Thymus (tissue), 11 donors: Measurements from ENCODE around the gene TTYH1. TPM values are rescaled to one million over a fixed set of nuclear protein-coding genes. Genes with fewer than 3 reads are reported as not detected.
A peak's percentile ranks its signal among the peaks of the same experiment; 100 is the strongest.
"Not testable (repeated sequence)": the region's sequence is repeated elsewhere in the genome, so short reads cannot be mapped to it uniquely, and the experiment has no call there.

Experiments
- DNase-seq, 9 donors: peaks; one replicate each; pipeline ENCODE4 v3.0.0-alpha.2; 2013; ENCODE audit warnings: low spot score in 9 of 9, low read depth in 6 of 9, missing footprints in 1 of 9
- H3K27ac ChIP-seq, 2 donors: one replicate each; pipeline ENCODE4 v1.5.1; 2013; ENCODE audit warnings: control low read depth in 1 of 2, low read depth in 1 of 2, low read length in 1 of 2, mild to moderate bottlenecking in 1 of 2, moderate library complexity in 1 of 2
- H3K27me3 ChIP-seq, 2 donors: one replicate each; pipeline ENCODE4 v1.5.1; 2013; ENCODE audit warnings: low read length in 1 of 2; ENCODE audit not compliant: control insufficient read depth in 2 of 2, insufficient read depth in 1 of 2
- H3K36me3 ChIP-seq, 2 donors: one replicate each; pipeline ENCODE4 v1.5.1; 2013; ENCODE audit warnings: low read length in 1 of 2, mild to moderate bottlenecking in 1 of 2, moderate library complexity in 1 of 2; ENCODE audit not compliant: control insufficient read depth in 2 of 2, insufficient read depth in 2 of 2
- H3K4me1 ChIP-seq, 2 donors: one replicate each; pipeline ENCODE4 v1.5.1; 2013; ENCODE audit warnings: low read length in 2 of 2; ENCODE audit not compliant: control insufficient read depth in 2 of 2, insufficient read depth in 2 of 2
- H3K4me3 ChIP-seq, 2 donors: one replicate each; pipeline ENCODE4 v1.5.1; 2013; ENCODE audit warnings: low read length in 2 of 2, control low read depth in 1 of 2, mild to moderate bottlenecking in 1 of 2
- H3K9me3 ChIP-seq, 2 donors: one replicate each; pipeline ENCODE4 v1.5.1; 2013; ENCODE audit warnings: low read length in 1 of 2, mild to moderate bottlenecking in 1 of 2; ENCODE audit not compliant: control insufficient read depth in 2 of 2, insufficient read depth in 1 of 2
- WGBS: extraction: QIAGEN DNeasy Blood & Tissue Kit; methylation state at CpG from one replicate; pipeline ENCODE4 v1.1.7; 2013; 5-methylcytosine and 5-hydroxymethylcytosine counted together
- polyA plus RNA-seq: library from polyadenylated mRNA; stranded (reverse); fragments of 200-250 nt; gene quantifications from one replicate; pipeline ENCODE4 v1.2.3, GENCODE V29; 2013
- total RNA-seq: library from RNA; stranded (reverse); fragments of 120-200 nt; gene quantifications from one replicate; pipeline ENCODE4 v1.2.4, GENCODE V29; 2013
- donor health status: healthy.

The TTYH1 gene
- total and polyA plus RNA-seq, 2 donors = 0.43 to 0.61 TPM

- H3K36me3 ChIP-seq = peaks cover 1 to 4% of the 10 kb centered on the region in 2 donors
- peak in 2 of 9 donors; percentile 30 to 43 for DNase-seq
- peaks cover 3 to 10% of the 10 kb centered on the region in 2 donors for H3K4me1 ChIP-seq
- no peaks in the 10 kb centered on the region for H3K9me3 ChIP-seq
- H3K27me3 ChIP-seq = peaks cover 0 to 5% of the 10 kb centered on the region in 2 donors
- no peak overlapping the region for H3K27ac ChIP-seq
- WGBS = 85% methylated on average over 15 of the region's 15 CpGs
- no peak overlapping the region for H3K4me3 ChIP-seq
Measured at GRCh38 chr19:54439174-54439851, 24.0 kb downstream of the TTYH1 start.

- Histone ChIP-seq H3K27ac (no peak overlapping the region), H3K4me1 (no peaks in the 10 kb centered on the region), H3K27me3 (no peaks in the 10 kb centered on the region), H3K9me3 (no peaks in the 10 kb centered on the region), H3K4me3 (no peak overlapping the region), H3K36me3 (peaks cover 10 to 12% of the 10 kb centered on the region in 2 donors)
- DNase-seq = no peak
- WGBS = 97% methylated on average over 5 of the region's 5 CpGs
Measured at GRCh38 chr19:54440641-54441040, 25.4 kb downstream of the TTYH1 start.

GRCh38 chr19:54444737-54445136, 29.5 kb downstream of the TTYH1 start:
- no peak for DNase-seq

GRCh38 chr19:54446349-54446748, 31.1 kb downstream of the TTYH1 start:
- 95% methylated on average over 15 of the region's 15 CpGs for WGBS
- Histone ChIP-seq H3K36me3 (peaks cover 16 to 20% of the 10 kb centered on the region in 2 donors), H3K4me1 (peaks cover 16 to 23% of the 10 kb centered on the region in 2 donors)
- H3K27me3 ChIP-seq, H3K4me3 ChIP-seq, H3K27ac ChIP-seq, H3K9me3 ChIP-seq, DNase-seq: not testable (repeated sequence)

More at GRCh38 chr19:54444737-54445136, 29.5 kb downstream of the TTYH1 start:
- Histone ChIP-seq H3K4me1 (peaks cover 4 to 7% of the 10 kb centered on the region in 2 donors), H3K9me3 (no peaks in the 10 kb centered on the region), H3K27me3 (no peaks in the 10 kb centered on the region), H3K4me3 (no peak overlapping the region), H3K36me3 (peaks cover 13 to 14% of the 10 kb centered on the region in 2 donors), H3K27ac (no peak overlapping the region)
- 95% methylated on average over 7 of the region's 7 CpGs for WGBS

- Histone ChIP-seq H3K4me1 (peaks cover 16 to 23% of the 10 kb centered on the region in 2 donors), H3K9me3 (no peaks in the 10 kb centered on the region), H3K4me3 (peak overlapping the region; percentile 65 to 84), H3K27me3 (no peaks in the 10 kb centered on the region), H3K36me3 (peaks cover 31 to 39% of the 10 kb centered on the region in 2 donors), H3K27ac (peak overlapping the region; percentile 86 to 98)
- 1% methylated on average over 34 of the region's 34 CpGs for WGBS
- DNase-seq = peak in 4 of 9 donors; percentile 27 to 79 (median 44)
Measured at GRCh38 chr19:54448040-54448773, 32.9 kb downstream of the TTYH1 start.

- peak; percentile 94 to 99 (median 98) for DNase-seq
- Histone ChIP-seq H3K9me3 (no peaks in the 10 kb centered on the region), H3K27ac (peak within 1 kb of the TSS; percentile 91 to 98), H3K4me3 (peak within 1 kb of the TSS; percentile 65 to 84), H3K27me3 (no peaks in the 10 kb centered on the region), H3K36me3 (peaks cover 39 to 47% of the 10 kb centered on the region in 2 donors), H3K4me1 (peaks cover 16 to 23% of the 10 kb centered on the region in 2 donors)
- under 1% methylated on average over 96 of the region's 96 CpGs for WGBS
Measured at GRCh38 chr19:54448774-54449700, 33.8 kb downstream of the TTYH1 start, which contains the start of gene LENG8. TSS of gene LENG8 (plus strand) at chr19:54449199. CDS start at chr19:54451345, 2,146 bp downstream.

GRCh38 chr19:54449701-54450069, 34.4 kb downstream of the TTYH1 start:
- peak in 1 of 9 donors; percentile 7 for DNase-seq
- H3K27ac ChIP-seq = peak overlapping the region; percentile 91 to 98
- H3K4me1 ChIP-seq = peaks cover 16 to 23% of the 10 kb centered on the region in 2 donors
- no peaks in the 10 kb centered on the region for H3K27me3 ChIP-seq
- H3K4me3 ChIP-seq = peak overlapping the region; percentile 65 to 84
- H3K9me3 ChIP-seq = no peaks in the 10 kb centered on the region
- peaks cover 41 to 49% of the 10 kb centered on the region in 2 donors for H3K36me3 ChIP-seq
- WGBS = 2% methylated on average over 21 of the region's 21 CpGs

GRCh38 chr19:54451331-54451871, 36.1 kb downstream of the TTYH1 start:
- Histone ChIP-seq H3K4me1 (peaks cover 16 to 23% of the 10 kb centered on the region in 2 donors), H3K36me3 (peaks cover 53 to 57% of the 10 kb centered on the region in 2 donors), H3K4me3 (no peak overlapping the region), H3K9me3 (no peaks in the 10 kb centered on the region), H3K27me3 (no peaks in the 10 kb centered on the region), H3K27ac (no peak overlapping the region)
- 91% methylated on average over 9 of the region's 9 CpGs for WGBS
- DNase-seq = no peak
